GM19438 (cell line): ENCODE results near the gene TMBIM4.
"Not testable (repeated sequence)": the region's sequence is repeated elsewhere in the genome, so short reads cannot be mapped to it uniquely, and the experiment has no call there.

ENCODE experiments used
- ATAC-seq: cut with Tn5 transposase; IDR thresholded peaks from one replicate; pipeline ENCODE4 v1.9.1; 2021; ENCODE audit warnings: low read depth; ENCODE audit not compliant: unreplicated experiment

Gene TMBIM4

GRCh38 chr12:66187036-66187435 lies 17.2 kb upstream of the TMBIM4 start:
- no peak for ATAC-seq

- ATAC-seq: not testable (repeated sequence)
Measured at GRCh38 chr12:66184822-66185221, 15.0 kb upstream of the TMBIM4 start.

DNA sequence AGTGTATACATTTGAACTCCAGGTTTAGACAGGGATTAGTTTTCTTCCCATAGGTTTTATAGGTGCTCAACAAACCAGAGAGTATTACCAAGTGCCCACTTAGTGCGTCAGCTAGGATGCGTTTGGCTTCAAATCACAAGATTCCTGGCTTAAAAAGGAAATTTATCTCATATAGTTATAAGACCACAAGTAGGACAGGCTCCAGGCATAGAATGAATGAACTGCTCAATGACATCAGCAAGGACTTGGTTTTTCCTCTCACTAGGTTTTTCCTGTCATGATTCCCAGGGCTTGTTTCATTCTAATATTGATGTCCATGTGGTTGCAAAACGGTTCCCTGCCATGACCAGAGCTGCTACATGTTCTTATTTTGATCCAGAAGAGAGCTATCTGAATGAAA lies 13.2 kb upstream of the TMBIM4 start:
- ATAC-seq: no peak

GRCh38 chr12:66176105-66176900 lies 6.5 kb upstream of the TMBIM4 start:
- ATAC-seq: no peak

DNA sequence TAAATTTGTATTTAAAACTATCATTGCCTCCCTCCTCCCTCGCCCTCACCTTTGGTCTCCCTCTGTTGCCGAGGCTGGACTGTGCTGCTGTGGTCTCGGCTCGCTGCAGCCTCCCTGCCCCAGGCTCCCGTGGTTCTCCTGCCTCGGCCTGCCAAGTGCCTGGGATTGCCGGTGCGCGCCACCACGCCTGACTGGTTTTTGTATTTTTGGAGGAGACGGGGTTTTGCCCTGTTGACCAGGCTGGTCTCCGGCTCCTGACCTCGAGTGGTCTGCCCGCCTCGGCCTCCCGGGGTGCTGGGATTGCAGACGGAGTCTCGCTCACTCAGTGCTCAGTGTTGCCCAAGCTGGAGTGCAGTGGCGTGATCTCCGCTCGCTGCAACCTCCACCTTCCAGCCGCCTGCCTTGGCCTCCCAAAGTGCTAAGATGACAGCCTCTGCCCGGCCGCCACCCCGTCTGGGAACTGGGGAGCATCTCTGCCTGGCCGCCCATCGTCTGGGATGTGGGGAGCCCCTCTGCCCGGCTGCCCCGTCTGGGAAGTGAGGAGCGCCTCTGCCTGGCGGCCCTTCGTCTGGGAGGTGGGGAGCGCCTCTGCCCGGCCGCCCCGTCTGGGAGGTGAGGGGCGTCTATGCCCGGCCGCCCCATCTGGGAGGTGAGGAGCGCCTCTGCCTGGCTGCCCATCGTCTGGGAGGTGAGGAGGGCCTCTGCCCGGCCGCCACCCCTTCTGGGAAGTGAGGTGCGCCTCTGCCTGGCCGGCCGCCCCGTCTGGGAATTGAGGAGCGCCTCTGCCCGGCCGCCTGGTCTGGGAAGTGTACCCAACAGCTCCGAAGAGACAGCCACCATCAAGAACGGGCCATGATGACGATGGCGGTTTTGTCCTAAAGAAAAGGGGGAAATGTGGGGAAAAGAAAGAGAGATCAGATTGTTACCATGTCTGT lies 4.9 kb upstream of the TMBIM4 start:
- ATAC-seq: not testable (repeated sequence)

- no peak for ATAC-seq
Measured at GRCh38 chr12:66170606-66171005, 810 bp upstream of the TMBIM4 start.

DNA sequence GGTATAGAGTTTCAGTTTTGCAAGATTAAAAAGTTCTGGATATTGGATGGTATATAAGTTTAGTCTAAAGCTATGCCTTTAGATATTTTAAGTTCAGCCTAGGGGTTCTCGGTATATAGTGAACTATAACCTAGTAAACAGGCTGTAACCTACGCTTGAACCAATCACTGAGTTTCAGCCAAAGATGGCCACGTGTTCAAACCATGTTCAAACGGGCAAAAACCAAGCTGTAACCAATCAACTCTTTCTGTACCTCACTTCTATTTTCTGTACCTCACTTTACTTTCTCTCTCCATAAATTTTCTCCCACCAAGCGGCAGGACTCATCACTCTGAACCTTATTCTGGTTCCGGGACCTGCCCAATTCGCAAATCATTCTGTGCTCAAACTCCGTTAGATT lies 1.4 kb downstream of the TMBIM4 start:
- no peak for ATAC-seq

DNA sequence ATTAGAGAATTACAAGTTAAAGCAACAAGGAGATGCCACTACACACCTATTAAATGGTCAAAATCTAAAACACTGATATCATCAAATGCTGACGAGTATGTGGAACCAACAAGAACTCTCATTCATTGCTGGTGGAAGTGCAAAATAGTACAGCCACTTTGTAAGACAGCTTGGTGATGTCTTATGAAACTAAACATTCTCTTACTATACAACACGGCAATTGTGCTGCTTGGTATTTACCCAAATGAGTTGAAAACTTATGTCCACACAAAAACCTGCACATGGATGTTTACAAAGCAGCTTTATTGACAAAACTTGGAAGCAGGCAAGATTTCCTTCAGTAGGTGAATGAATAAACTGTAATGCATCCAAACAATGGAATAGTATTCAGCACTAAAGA lies 3.2 kb downstream of the TMBIM4 start:
- no peak for ATAC-seq

- no peak for ATAC-seq
Measured at GRCh38 chr12:66165141-66165540, 4.7 kb downstream of the TMBIM4 start.

DNA sequence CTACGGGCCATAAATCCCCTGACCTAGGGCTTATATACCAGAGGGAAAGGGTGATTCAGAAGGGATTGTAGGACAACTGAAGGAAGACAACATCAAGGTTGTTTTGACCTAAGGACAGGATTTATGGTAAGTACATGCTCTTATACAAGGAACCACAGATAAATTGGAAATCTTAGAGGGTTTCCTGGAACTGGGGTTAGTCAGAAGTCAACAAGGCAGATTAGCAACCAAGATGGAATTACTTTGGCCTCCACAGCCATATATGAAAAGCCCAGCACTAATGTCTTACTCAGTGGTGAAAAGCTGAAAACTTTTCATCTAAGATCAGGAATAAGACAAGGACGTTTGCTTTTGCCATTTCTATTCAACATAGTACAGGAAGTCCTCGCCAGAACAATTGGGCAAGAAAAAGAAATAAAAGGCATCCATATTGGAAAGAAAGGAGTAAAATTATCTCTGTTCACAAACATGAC lies 5.4 kb downstream of the TMBIM4 start:
- ATAC-seq: no peak

GRCh38 chr12:66163289-66163688 lies 6.5 kb downstream of the TMBIM4 start:
- no peak for ATAC-seq

DNA sequence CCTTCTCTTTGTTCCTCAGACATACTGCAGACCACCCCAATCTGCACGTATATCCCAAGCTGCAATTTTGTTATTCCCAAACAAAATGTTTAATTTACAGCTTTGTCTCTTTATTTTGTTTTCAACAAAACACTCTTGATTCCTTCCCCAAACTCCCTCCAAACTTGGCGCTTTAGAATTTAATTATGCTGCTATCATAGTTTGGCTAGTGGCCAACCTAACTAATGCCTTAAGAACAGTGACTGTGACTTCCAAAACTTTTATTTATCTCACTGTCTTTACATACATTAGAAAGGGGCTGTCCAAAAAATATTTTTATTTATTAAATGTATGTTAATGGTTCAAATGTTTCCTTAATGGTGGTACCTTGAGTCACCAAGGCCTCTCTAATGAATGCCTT lies 7.1 kb downstream of the TMBIM4 start:
- no peak for ATAC-seq

- no peak for ATAC-seq
Measured at GRCh38 chr12:66160704-66161103, 9.1 kb downstream of the TMBIM4 start.

- no peak for ATAC-seq
Measured at GRCh38 chr12:66159123-66159522, 10.7 kb downstream of the TMBIM4 start.

- ATAC-seq: no peak
Measured at GRCh38 chr12:66156654-66157053, 13.1 kb downstream of the TMBIM4 start.

DNA sequence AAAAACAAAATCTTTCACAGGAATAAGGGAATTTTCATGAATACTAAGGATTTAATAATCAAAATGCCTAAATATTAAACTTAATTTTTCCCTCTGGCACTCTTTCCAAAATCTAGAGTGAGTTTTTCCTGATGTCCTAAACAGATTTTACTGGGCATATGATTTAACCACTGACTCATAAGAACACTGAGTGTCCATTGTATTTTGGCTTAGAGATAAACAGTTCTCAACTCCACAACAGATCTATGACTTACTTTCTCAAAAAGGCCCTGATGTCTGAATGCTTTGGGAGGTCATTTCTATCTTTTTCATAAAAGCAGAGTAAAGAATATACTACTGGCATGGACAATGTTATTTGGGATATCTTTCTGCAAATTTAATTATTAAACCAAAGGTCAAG lies 15.0 kb downstream of the TMBIM4 start:
- no peak for ATAC-seq

DNA sequence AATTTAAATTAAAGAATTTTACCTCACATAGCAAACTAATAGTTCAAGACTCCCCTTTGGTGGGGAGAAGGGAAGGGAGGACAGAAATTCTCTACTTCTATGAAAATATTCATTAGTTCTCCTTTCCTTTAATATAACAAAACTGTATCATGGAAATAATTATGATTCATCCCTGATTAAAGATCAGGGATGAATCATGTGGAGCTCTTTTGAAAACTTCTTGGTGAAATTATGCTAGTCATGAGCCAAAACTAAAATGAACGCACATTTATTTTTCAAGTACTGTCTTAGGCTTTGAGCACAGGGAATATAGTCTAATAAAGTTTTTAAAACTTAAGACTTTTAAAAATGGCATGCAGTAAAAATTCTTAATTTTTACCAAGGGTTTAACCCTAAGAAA lies 17.1 kb downstream of the TMBIM4 start:
- no peak for ATAC-seq

GRCh38 chr12:66149702-66150398 lies 19.9 kb downstream of the TMBIM4 start:
- no peak for ATAC-seq

- no peak for ATAC-seq
Measured at GRCh38 chr12:66144791-66145754, 24.7 kb downstream of the TMBIM4 start.

DNA sequence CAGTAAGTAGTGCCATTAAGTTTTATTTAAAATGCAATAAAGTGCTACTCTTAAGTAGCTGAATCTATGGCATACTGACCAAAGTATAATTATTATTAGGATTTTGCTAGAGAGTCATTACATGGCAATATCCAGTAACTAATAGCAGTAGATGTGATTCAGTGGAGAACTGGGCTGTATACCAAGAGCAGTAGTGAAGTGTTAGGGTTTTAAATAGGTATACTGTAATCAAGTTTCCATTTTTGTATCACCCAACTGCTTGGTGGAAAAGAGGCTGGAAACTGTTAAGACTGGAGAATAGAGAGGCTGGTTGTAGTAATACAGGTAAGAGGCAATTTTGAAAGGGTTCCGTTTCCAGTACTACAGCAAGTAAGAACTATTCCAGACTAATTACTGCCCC lies 25.9 kb downstream of the TMBIM4 start:
- ATAC-seq: no peak
